ENCODE measurements around the gene LOXL1.
"Not testable (repeated sequence)": the region's sequence is repeated elsewhere in the genome, so short reads cannot be mapped to it uniquely, and the experiment has no call there.

LOXL1 gene

DNA sequence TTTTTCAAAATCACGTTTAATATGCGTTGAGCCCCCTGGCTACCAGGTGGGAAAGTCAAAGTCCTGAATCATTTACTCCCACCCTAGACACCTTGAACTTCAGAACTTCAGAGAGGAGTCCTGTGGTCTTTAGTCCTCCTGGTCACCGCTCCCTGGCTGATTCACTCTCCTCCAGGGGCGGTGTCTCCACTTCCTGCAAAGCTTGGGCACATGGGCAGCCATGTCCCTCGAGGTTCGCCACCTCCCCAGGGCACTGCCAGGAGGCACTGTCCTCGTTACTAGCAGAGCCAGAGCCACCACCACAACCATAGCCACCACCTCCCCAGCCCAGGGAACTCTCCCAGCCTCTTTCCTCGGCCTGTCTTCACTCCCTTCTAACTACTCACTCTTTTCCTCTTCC, 31.0 kb downstream of the LOXL1 start:
- H4K20me1 ChIP-seq (ENCODE audit: insufficient read depth) = no peaks in the 10 kb centered on the region
- H3K9ac ChIP-seq = no peak overlapping the region
- H3K4me3 ChIP-seq (IDR thresholded peaks at IDR 0.05; ENCODE audit: insufficient read depth, low read depth, low read length) = no peak overlapping the region
- H3K27ac ChIP-seq = no peak overlapping the region
- TF ChIP-seq, protein P1, sequence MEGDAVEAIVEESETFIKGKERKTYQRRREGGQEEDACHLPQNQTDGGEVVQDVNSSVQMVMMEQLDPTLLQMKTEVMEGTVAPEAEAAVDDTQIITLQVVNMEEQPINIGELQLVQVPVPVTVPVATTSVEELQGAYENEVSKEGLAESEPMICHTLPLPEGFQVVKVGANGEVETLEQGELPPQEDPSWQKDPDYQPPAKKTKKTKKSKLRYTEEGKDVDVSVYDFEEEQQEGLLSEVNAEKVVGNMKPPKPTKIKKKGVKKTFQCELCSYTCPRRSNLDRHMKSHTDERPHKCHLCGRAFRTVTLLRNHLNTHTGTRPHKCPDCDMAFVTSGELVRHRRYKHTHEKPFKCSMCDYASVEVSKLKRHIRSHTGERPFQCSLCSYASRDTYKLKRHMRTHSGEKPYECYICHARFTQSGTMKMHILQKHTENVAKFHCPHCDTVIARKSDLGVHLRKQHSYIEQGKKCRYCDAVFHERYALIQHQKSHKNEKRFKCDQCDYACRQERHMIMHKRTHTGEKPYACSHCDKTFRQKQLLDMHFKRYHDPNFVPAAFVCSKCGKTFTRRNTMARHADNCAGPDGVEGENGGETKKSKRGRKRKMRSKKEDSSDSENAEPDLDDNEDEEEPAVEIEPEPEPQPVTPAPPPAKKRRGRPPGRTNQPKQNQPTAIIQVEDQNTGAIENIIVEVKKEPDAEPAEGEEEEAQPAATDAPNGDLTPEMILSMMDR (conservative IDR thresholded peaks at IDR 0.05; ENCODE audit: low read depth, low read length) = no peak
- no peaks in the 10 kb centered on the region for H3K79me2 ChIP-seq (ENCODE audit: insufficient read depth, low read depth)
- H3K36me3 ChIP-seq (ENCODE audit: insufficient read depth) = no peaks in the 10 kb centered on the region
- H3K27me3 ChIP-seq (ENCODE audit: insufficient read depth, low read depth) = no peaks in the 10 kb centered on the region
- no peak overlapping the region for H2AFZ ChIP-seq (ENCODE audit: low read depth)
- no peak overlapping the region for H3K4me2 ChIP-seq
- H3K4me1 ChIP-seq (ENCODE audit: low read depth, poor library complexity, severe bottlenecking) = peaks cover 38% of the 10 kb centered on the region

- Histone ChIP-seq H3K79me2 (ENCODE audit: insufficient read depth, low read depth) (no peaks in the 10 kb centered on the region), H3K4me2 (no peak overlapping the region), H3K9ac (no peak overlapping the region), H3K4me1 (ENCODE audit: low read depth, poor library complexity, severe bottlenecking) (peaks cover 38% of the 10 kb centered on the region), H4K20me1 (ENCODE audit: insufficient read depth) (no peaks in the 10 kb centered on the region), H2AFZ (ENCODE audit: low read depth) (no peak overlapping the region), H3K27me3 (ENCODE audit: insufficient read depth, low read depth) (no peaks in the 10 kb centered on the region), H3K4me3 (IDR thresholded peaks at IDR 0.05; ENCODE audit: insufficient read depth, low read depth, low read length) (no peak overlapping the region), H3K36me3 (ENCODE audit: insufficient read depth) (no peaks in the 10 kb centered on the region), H3K27ac (no peak overlapping the region)
- TF ChIP-seq, protein P1 (conservative IDR thresholded peaks at IDR 0.05; ENCODE audit: low read depth, low read length) = no peak
Observed at GRCh38 chr15:73957785-73958184, 31.5 kb downstream of the LOXL1 start.

- TF ChIP-seq, protein P1 (conservative IDR thresholded peaks at IDR 0.05; ENCODE audit: low read depth, low read length) = no peak; the same call in 1 of the 2 replicates
- H2AFZ ChIP-seq (ENCODE audit: low read depth) = peak overlapping the region; percentile 27; the same call in 1 of the 2 replicates
- peak overlapping the region; percentile 50 for H3K4me2 ChIP-seq
Observed at GRCh38 chr15:73959012-73959581, 32.8 kb downstream of the LOXL1 start.

GRCh38 chr15:73959801-73960200, 33.5 kb downstream of the LOXL1 start:
- Histone ChIP-seq H4K20me1 (ENCODE audit: insufficient read depth) (no peaks in the 10 kb centered on the region), H3K4me2 (peak overlapping the region; percentile 50), H3K27me3 (ENCODE audit: insufficient read depth, low read depth) (no peaks in the 10 kb centered on the region), H3K9ac (peak overlapping the region; percentile 12; the same call in 1 of the 2 replicates), H3K27ac (peak overlapping the region; percentile 70), H3K79me2 (ENCODE audit: insufficient read depth, low read depth) (no peaks in the 10 kb centered on the region), H3K36me3 (ENCODE audit: insufficient read depth) (no peaks in the 10 kb centered on the region), H3K4me1 (ENCODE audit: low read depth, poor library complexity, severe bottlenecking) (peaks cover 51% of the 10 kb centered on the region), H3K4me3 (IDR thresholded peaks at IDR 0.05; ENCODE audit: insufficient read depth, low read depth, low read length) (no peak overlapping the region), H2AFZ (ENCODE audit: low read depth) (peak overlapping the region; percentile 27; the same call in 1 of the 2 replicates)
- TF ChIP-seq, protein P1 (conservative IDR thresholded peaks at IDR 0.05; ENCODE audit: low read depth, low read length) = no peak

More at GRCh38 chr15:73959012-73959581, 32.8 kb downstream of the LOXL1 start:
- no peaks in the 10 kb centered on the region for H4K20me1 ChIP-seq (ENCODE audit: insufficient read depth)
- H3K4me1 ChIP-seq (ENCODE audit: low read depth, poor library complexity, severe bottlenecking) = peaks cover 44% of the 10 kb centered on the region
- H3K27me3 ChIP-seq (ENCODE audit: insufficient read depth, low read depth) = no peaks in the 10 kb centered on the region
- peak overlapping the region; percentile 12; the same call in 1 of the 2 replicates for H3K9ac ChIP-seq
- H3K27ac ChIP-seq = peak overlapping the region; percentile 70
- no peaks in the 10 kb centered on the region for H3K79me2 ChIP-seq (ENCODE audit: insufficient read depth, low read depth)
- no peaks in the 10 kb centered on the region for H3K36me3 ChIP-seq (ENCODE audit: insufficient read depth)
- no peak overlapping the region for H3K4me3 ChIP-seq (IDR thresholded peaks at IDR 0.05; ENCODE audit: insufficient read depth, low read depth, low read length)

DNA sequence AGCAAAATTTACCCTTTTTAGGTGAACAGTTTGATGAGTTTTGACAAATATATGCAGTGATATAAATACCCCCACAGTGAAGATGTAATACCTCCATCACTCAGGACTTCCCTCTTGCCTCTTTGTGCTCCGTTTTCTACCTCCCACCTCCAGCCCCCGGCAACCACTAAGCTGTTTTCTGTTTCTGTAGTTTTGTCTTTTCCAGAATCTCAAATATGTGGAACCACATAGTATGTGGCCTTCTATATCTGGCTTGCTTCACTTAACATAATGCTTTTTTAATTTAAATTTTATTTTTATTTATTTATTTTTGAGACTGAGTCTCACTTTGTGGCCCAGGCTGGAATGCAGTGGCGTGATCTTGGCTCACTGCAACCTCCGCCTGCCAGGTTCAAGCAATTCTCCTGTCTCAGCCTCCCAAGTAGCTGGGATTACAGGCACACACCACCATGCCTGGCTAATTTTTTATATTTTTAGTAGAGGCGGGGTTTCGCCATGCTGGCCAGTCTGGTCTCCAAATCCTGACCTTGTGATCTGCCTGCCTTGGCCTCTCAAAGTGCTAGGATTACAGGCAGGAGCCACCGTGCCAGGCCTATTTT, 34.3 kb downstream of the LOXL1 start:
- not testable (repeated sequence) for H4K20me1 ChIP-seq (ENCODE audit: insufficient read depth); H3K36me3 ChIP-seq (ENCODE audit: insufficient read depth); H3K27me3 ChIP-seq (ENCODE audit: insufficient read depth, low read depth); H3K79me2 ChIP-seq (ENCODE audit: insufficient read depth, low read depth); H3K9ac ChIP-seq; H2AFZ ChIP-seq (ENCODE audit: low read depth); H3K4me3 ChIP-seq (IDR thresholded peaks at IDR 0.05; ENCODE audit: insufficient read depth, low read depth, low read length)
- Histone ChIP-seq H3K4me2 (peak overlapping the region; percentile 50; the same call in 1 of the 2 replicates), H3K4me1 (ENCODE audit: low read depth, poor library complexity, severe bottlenecking) (peaks cover 58% of the 10 kb centered on the region), H3K27ac (peak overlapping the region; percentile 70; the same call in 1 of the 2 replicates)

Data from KMS-11 (cell line).